ENCODE data around the gene RSPO1. TPM values are rescaled to one million over a fixed set of nuclear protein-coding genes. Genes with fewer than 3 reads are reported as not detected.

RSPO1 gene
- total RNA-seq, 1 donor from 2014 or later = not detected

DNA sequence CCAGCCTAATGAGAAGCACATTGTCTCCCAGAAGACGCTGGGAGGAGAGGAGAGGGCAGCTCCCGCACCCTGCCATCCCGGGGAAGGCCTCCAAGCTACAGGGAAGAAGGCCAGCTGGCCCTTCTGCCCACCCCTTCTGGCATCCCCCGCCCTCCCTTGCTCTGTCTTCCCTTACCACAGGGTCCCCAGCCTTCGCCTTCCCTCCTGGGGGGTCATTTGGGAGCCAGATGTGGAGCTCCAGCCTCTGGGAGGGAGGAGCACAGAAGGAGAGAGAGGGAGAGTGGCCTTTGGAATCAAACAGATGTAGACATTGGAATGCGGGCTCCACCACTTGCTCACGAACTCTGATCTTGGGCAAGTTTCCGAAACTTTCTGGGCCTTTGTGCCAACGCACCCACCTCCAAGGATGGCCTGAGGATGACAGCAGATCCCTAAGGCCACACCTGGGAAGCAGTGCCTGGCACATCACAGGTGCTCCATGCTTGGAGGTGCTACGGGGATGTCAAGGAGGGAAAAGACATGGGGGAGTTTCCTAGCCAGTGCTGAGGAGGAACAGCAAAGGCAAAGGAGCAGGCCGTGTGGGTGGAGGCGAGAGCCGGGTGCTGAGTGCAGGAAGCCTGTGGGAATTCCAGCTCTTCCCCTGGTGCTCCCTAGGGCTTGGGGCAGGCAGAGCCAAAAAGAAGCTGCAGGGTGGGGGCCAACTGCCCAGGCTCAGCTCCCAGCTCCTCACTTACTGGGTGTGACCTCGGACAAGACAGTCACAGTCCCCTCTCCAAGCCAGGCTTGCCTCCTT lies 23.1 kb upstream of the RSPO1 start:
- Mint-ChIP-seq H3K36me3 (ENCODE audit: low read depth, unreplicated experiment) (no peaks in the 10 kb centered on the region), H3K4me1 (ENCODE audit: low read depth, unreplicated experiment) (peaks cover 3% of the 10 kb centered on the region), H3K9me3 (ENCODE audit: unreplicated experiment) (no peaks in the 10 kb centered on the region), H3K27ac (ENCODE audit: unreplicated experiment) (no peak overlapping the region), H3K27me3 (ENCODE audit: low read depth, unreplicated experiment) (peaks cover 44% of the 10 kb centered on the region), H3K4me3 (ENCODE audit: unreplicated experiment) (no peak overlapping the region)
- H3K27me3 ChIP-seq (ENCODE audit: insufficient read depth, low read length) = peaks cover 16% of the 10 kb centered on the region
- H4K20me1 ChIP-seq (ENCODE audit: insufficient read depth, low read length) = no peaks in the 10 kb centered on the region
- no peak overlapping the region for H3K27ac ChIP-seq (ENCODE audit: low read depth, low read length)
- no peak for DNase-seq (ENCODE audit: low read depth)
- H3K9me3 ChIP-seq (ENCODE audit: insufficient read depth, low read depth, low read length) = no peaks in the 10 kb centered on the region
- no peaks in the 10 kb centered on the region for H3K4me1 ChIP-seq (ENCODE audit: insufficient read depth, low read length)
- H2AFZ ChIP-seq (ENCODE audit: low read depth, low read length) = no peak overlapping the region
- H3K4me3 ChIP-seq (ENCODE audit: insufficient read depth, low read depth, low read length) = no peak overlapping the region
- no peaks in the 10 kb centered on the region for H3K79me2 ChIP-seq (ENCODE audit: insufficient read depth, low read length)
- no peaks in the 10 kb centered on the region for H3K36me3 ChIP-seq (ENCODE audit: insufficient read depth, low read length)
- no peak overlapping the region for H3K4me2 ChIP-seq (ENCODE audit: low read length)
- H3K9ac ChIP-seq (ENCODE audit: low read length) = no peak overlapping the region
- TF ChIP-seq CTCF (IDR thresholded peaks at IDR 0.05; ENCODE audit: insufficient read depth, low read depth, low read length) = no peak
- no peak for TF ChIP-seq EZH2 (IDR thresholded peaks at IDR 0.05; ENCODE audit: insufficient read depth, low read length)
- no peak for FAIRE-seq

DNA sequence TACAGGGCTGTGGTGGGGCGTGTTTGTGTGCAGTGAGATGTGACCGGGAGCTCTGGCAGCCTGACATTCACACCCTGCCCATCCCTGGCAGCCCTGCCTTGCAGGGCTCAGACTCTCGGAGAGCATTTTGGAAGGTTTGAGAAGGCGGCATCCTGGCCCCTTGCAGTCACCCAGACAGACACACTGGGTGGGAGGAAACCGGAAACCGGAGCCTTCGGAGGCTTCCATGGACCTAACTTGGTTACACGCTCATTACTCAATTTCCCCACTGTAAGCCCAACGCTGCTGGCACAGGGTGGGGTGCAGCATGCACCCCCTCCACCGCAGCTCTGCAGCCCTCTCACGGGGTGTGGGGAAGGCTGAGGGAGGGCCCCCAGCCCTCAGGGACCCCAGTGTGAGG lies 22.2 kb upstream of the RSPO1 start:
- H3K79me2 ChIP-seq (ENCODE audit: insufficient read depth, low read length) = no peaks in the 10 kb centered on the region
- no peak overlapping the region for H3K27ac ChIP-seq (ENCODE audit: low read depth, low read length)
- H3K4me1 ChIP-seq (ENCODE audit: insufficient read depth, low read length) = no peaks in the 10 kb centered on the region
- no peak overlapping the region for H3K9ac ChIP-seq (ENCODE audit: low read length)
- Mint-ChIP-seq H3K4me3 (ENCODE audit: unreplicated experiment) (no peak overlapping the region), H3K27me3 (ENCODE audit: low read depth, unreplicated experiment) (peaks cover 47% of the 10 kb centered on the region), H3K4me1 (ENCODE audit: low read depth, unreplicated experiment) (peaks cover 2% of the 10 kb centered on the region), H3K27ac (ENCODE audit: unreplicated experiment) (no peak overlapping the region), H3K36me3 (ENCODE audit: low read depth, unreplicated experiment) (no peaks in the 10 kb centered on the region), H3K9me3 (ENCODE audit: unreplicated experiment) (no peaks in the 10 kb centered on the region)
- DNase-seq (ENCODE audit: low read depth) = no peak
- no peak overlapping the region for H3K4me3 ChIP-seq (ENCODE audit: insufficient read depth, low read depth, low read length)
- TF ChIP-seq EZH2 (IDR thresholded peaks at IDR 0.05; ENCODE audit: insufficient read depth, low read length) (no peak), CTCF (IDR thresholded peaks at IDR 0.05; ENCODE audit: insufficient read depth, low read depth, low read length) (no peak)
- no peak overlapping the region for H3K4me2 ChIP-seq (ENCODE audit: low read length)
- H3K36me3 ChIP-seq (ENCODE audit: insufficient read depth, low read length) = no peaks in the 10 kb centered on the region
- H4K20me1 ChIP-seq (ENCODE audit: insufficient read depth, low read length) = no peaks in the 10 kb centered on the region
- H3K9me3 ChIP-seq (ENCODE audit: insufficient read depth, low read depth, low read length) = no peaks in the 10 kb centered on the region
- no peak overlapping the region for H2AFZ ChIP-seq (ENCODE audit: low read depth, low read length)
- FAIRE-seq = no peak
- H3K27me3 ChIP-seq (ENCODE audit: insufficient read depth, low read length) = peaks cover 16% of the 10 kb centered on the region

DNA sequence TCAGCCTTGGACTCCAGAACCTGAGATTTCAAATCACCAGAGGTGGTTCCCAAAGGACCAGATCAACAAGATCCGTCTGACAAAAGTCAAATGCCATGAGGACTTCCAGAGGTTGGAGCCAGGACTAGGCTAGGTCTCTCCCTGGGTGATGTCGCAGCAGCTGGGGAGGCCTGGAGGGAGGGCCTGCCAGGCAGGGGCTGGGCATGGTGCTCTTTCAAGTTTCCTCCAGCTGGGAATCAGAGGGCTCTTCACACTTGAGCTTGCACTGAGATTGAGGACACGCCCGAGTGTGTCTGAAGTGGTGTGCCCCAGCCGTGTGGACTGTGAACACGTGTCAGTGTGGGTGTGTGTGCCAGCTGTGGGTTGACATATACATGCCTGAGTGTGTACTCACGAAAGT lies 21.3 kb upstream of the RSPO1 start:
- no peak for TF ChIP-seq CTCF (IDR thresholded peaks at IDR 0.05; ENCODE audit: insufficient read depth, low read depth, low read length)
- TF ChIP-seq EZH2 (IDR thresholded peaks at IDR 0.05; ENCODE audit: insufficient read depth, low read length) = no peak
- H3K4me2 ChIP-seq (ENCODE audit: low read length) = no peak overlapping the region
- H2AFZ ChIP-seq (ENCODE audit: low read depth, low read length) = no peak overlapping the region
- peaks cover 16% of the 10 kb centered on the region for H3K27me3 ChIP-seq (ENCODE audit: insufficient read depth, low read length)
- H3K27me3 Mint-ChIP-seq (ENCODE audit: low read depth, unreplicated experiment) = peaks cover 54% of the 10 kb centered on the region
- no peaks in the 10 kb centered on the region for H3K9me3 ChIP-seq (ENCODE audit: insufficient read depth, low read depth, low read length)
- H3K9me3 Mint-ChIP-seq (ENCODE audit: unreplicated experiment) = no peaks in the 10 kb centered on the region
- no peak overlapping the region for H3K9ac ChIP-seq (ENCODE audit: low read length)
- H3K27ac Mint-ChIP-seq (ENCODE audit: unreplicated experiment) = no peak overlapping the region
- no peak overlapping the region for H3K27ac ChIP-seq (ENCODE audit: low read depth, low read length)
- H3K36me3 Mint-ChIP-seq (ENCODE audit: low read depth, unreplicated experiment) = no peaks in the 10 kb centered on the region
- no peaks in the 10 kb centered on the region for H4K20me1 ChIP-seq (ENCODE audit: insufficient read depth, low read length)
- H3K79me2 ChIP-seq (ENCODE audit: insufficient read depth, low read length) = no peaks in the 10 kb centered on the region
- H3K4me3 Mint-ChIP-seq (ENCODE audit: unreplicated experiment) = no peak overlapping the region
- DNase-seq (ENCODE audit: low read depth) (no peak), FAIRE-seq (no peak)
- H3K4me1 ChIP-seq (ENCODE audit: insufficient read depth, low read length) = no peaks in the 10 kb centered on the region
- no peaks in the 10 kb centered on the region for H3K36me3 ChIP-seq (ENCODE audit: insufficient read depth, low read length)
- H3K4me1 Mint-ChIP-seq (ENCODE audit: low read depth, unreplicated experiment) = no peaks in the 10 kb centered on the region
- no peak overlapping the region for H3K4me3 ChIP-seq (ENCODE audit: insufficient read depth, low read depth, low read length)

Data from astrocyte (in vitro differentiated cells and primary cell).